ENCODE data around the gene GPSM3. TPM values are rescaled to one million over a fixed set of nuclear protein-coding genes. Genes with fewer than 3 reads are reported as not detected.
"Not testable (repeated sequence)": the region's sequence is repeated elsewhere in the genome, so short reads cannot be mapped to it uniquely, and the experiment has no call there.

GPSM3 gene
- total RNA-seq, 1 donor from 2014 or later: 16.2 TPM

GRCh38 chr6:32212076-32212760, 19.8 kb upstream of the GPSM3 start:
- Histone ChIP-seq H3K27ac (no peak overlapping the region), H3K36me3 (no peaks in the 10 kb centered on the region), H3K27me3 (no peaks in the 10 kb centered on the region), H3K4me3 (no peak overlapping the region), H3K9me3 (no peaks in the 10 kb centered on the region), H3K4me1 (no peaks in the 10 kb centered on the region)
- intact Hi-C loops (cut with DNase I): no loop called here
- no peak for DNase-seq (ENCODE audit: extremely low spot score in 2 of 2)
- TF ChIP-seq, protein P1, sequence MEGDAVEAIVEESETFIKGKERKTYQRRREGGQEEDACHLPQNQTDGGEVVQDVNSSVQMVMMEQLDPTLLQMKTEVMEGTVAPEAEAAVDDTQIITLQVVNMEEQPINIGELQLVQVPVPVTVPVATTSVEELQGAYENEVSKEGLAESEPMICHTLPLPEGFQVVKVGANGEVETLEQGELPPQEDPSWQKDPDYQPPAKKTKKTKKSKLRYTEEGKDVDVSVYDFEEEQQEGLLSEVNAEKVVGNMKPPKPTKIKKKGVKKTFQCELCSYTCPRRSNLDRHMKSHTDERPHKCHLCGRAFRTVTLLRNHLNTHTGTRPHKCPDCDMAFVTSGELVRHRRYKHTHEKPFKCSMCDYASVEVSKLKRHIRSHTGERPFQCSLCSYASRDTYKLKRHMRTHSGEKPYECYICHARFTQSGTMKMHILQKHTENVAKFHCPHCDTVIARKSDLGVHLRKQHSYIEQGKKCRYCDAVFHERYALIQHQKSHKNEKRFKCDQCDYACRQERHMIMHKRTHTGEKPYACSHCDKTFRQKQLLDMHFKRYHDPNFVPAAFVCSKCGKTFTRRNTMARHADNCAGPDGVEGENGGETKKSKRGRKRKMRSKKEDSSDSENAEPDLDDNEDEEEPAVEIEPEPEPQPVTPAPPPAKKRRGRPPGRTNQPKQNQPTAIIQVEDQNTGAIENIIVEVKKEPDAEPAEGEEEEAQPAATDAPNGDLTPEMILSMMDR (IDR thresholded peaks at IDR 0.05): no peak
- TF ChIP-seq POLR2A (IDR thresholded peaks at IDR 0.05) (no peak), POLR2AphosphoS5 (IDR thresholded peaks at IDR 0.05; ENCODE audit: insufficient read depth in 1 of 2, low read depth in 1 of 2) (no peak)

GRCh38 chr6:32211432-32211831, 19.0 kb upstream of the GPSM3 start:
- H3K9me3 ChIP-seq; H3K4me1 ChIP-seq; DNase-seq (ENCODE audit: extremely low spot score in 2 of 2); H3K36me3 ChIP-seq; H3K27me3 ChIP-seq; intact Hi-C loops (cut with DNase I); H3K27ac ChIP-seq; H3K4me3 ChIP-seq: not testable (repeated sequence)

- Histone ChIP-seq H3K36me3 (no peaks in the 10 kb centered on the region), H3K4me3 (no peak overlapping the region), H3K9me3 (no peaks in the 10 kb centered on the region), H3K4me1 (no peaks in the 10 kb centered on the region), H3K27ac (no peak overlapping the region), H3K27me3 (no peaks in the 10 kb centered on the region)
- no peak for DNase-seq (ENCODE audit: extremely low spot score in 2 of 2)
- TF ChIP-seq POLR2A (IDR thresholded peaks at IDR 0.05) (no peak), POLR2AphosphoS5 (IDR thresholded peaks at IDR 0.05; ENCODE audit: insufficient read depth in 1 of 2, low read depth in 1 of 2) (no peak)
- TF ChIP-seq, protein P1 (IDR thresholded peaks at IDR 0.05): no peak
- intact Hi-C loops (cut with DNase I): no loop called here
These were observed 17.8 kb upstream of the GPSM3 start for GRCh38 chr6:32210191-32210601.

DNA sequence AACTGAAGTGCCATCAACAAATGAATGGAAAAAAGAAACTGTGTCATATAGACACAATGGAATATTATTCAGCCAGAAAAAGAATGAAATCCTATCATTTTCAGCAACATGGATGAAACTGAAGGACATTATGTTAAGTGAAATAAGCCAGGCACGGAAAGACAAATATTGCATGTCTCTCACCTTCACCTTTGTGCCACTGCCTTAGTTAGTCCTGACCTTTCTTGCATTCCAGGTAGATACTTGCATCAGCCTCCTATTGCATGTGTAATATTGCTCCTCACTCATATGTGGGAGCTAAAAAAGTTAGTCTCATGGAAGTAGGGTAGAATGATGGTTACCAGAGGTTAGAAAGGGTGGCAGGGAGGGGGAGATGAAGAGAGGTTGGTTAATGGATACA, 16.6 kb upstream of the GPSM3 start:
- no peaks in the 10 kb centered on the region for H3K4me1 ChIP-seq
- no peak overlapping the region for H3K4me3 ChIP-seq
- DNase-seq (ENCODE audit: extremely low spot score in 2 of 2): no peak
- no peaks in the 10 kb centered on the region for H3K27me3 ChIP-seq
- intact Hi-C loops (cut with DNase I): no loop called here
- TF ChIP-seq POLR2AphosphoS5 (IDR thresholded peaks at IDR 0.05; ENCODE audit: insufficient read depth in 1 of 2, low read depth in 1 of 2) (no peak), POLR2A (IDR thresholded peaks at IDR 0.05) (no peak)
- TF ChIP-seq, protein P1 (IDR thresholded peaks at IDR 0.05): no peak
- no peak overlapping the region for H3K27ac ChIP-seq
- H3K36me3 ChIP-seq: no peaks in the 10 kb centered on the region
- no peaks in the 10 kb centered on the region for H3K9me3 ChIP-seq

DNA sequence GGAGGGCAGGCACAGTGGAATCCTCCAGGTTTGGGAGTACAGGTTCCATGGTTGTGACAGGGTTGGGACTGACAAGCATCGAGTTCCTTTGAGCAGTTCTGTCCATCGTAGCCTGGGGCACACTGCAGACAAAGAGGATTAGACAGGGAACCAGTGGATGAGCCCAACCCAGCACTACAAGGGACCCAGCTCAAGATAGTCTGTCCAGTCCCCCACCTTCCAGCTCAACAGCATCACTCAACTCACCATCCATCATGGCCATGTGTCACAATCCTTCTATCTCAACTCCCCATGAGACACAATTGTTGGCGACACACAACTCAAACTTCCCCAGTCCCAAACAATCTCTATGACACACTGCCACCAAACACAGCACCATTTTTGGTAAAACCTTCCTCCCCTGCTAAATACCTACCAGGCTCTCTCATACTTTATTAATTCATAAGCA, 11.8 kb upstream of the GPSM3 start:
- no peak overlapping the region for H3K27ac ChIP-seq
- H3K9me3 ChIP-seq: no peaks in the 10 kb centered on the region
- H3K4me3 ChIP-seq: no peak overlapping the region
- H3K27me3 ChIP-seq: no peaks in the 10 kb centered on the region
- DNase-seq (ENCODE audit: extremely low spot score in 2 of 2): no peak
- TF ChIP-seq POLR2AphosphoS5 (IDR thresholded peaks at IDR 0.05; ENCODE audit: insufficient read depth in 1 of 2, low read depth in 1 of 2) (no peak), POLR2A (IDR thresholded peaks at IDR 0.05) (no peak)
- TF ChIP-seq, protein P1 (IDR thresholded peaks at IDR 0.05): no peak
- no peaks in the 10 kb centered on the region for H3K36me3 ChIP-seq
- H3K4me1 ChIP-seq: no peaks in the 10 kb centered on the region
- intact Hi-C loops (cut with DNase I): no loop called here

All from vagina (tissue), 2 donors.